GM10266 (cell line): ENCODE results near the gene TSN.

Experiments used
- DNase-seq: peaks from one replicate; pipeline ENCODE4 v3.0.0; 2012; ENCODE audit errors: extremely low spot score
- TF ChIP-seq, protein P1 (sequence below): IDR thresholded peaks from 2 replicates; pipeline ENCODE4 v1.5.1; 2012; ENCODE audit warnings: mild to moderate bottlenecking, low read depth; ENCODE audit not compliant: control insufficient read depth, insufficient read depth; ENCODE audit errors: missing control alignments

The TSN gene

GRCh38 chr2:121791801-121792221 is 36.4 kb downstream of the TSN start:
- TF ChIP-seq, protein P1, sequence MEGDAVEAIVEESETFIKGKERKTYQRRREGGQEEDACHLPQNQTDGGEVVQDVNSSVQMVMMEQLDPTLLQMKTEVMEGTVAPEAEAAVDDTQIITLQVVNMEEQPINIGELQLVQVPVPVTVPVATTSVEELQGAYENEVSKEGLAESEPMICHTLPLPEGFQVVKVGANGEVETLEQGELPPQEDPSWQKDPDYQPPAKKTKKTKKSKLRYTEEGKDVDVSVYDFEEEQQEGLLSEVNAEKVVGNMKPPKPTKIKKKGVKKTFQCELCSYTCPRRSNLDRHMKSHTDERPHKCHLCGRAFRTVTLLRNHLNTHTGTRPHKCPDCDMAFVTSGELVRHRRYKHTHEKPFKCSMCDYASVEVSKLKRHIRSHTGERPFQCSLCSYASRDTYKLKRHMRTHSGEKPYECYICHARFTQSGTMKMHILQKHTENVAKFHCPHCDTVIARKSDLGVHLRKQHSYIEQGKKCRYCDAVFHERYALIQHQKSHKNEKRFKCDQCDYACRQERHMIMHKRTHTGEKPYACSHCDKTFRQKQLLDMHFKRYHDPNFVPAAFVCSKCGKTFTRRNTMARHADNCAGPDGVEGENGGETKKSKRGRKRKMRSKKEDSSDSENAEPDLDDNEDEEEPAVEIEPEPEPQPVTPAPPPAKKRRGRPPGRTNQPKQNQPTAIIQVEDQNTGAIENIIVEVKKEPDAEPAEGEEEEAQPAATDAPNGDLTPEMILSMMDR: no peak
- DNase-seq: no peak

GRCh38 chr2:121793816-121794215 is 38.4 kb downstream of the TSN start:
- TF ChIP-seq, protein P1: no peak
- DNase-seq: no peak

- DNase-seq: no peak
- TF ChIP-seq, protein P1: no peak
These were observed 38.8 kb downstream of the TSN start for GRCh38 chr2:121794233-121794632.

- no peak for DNase-seq
These were observed 40.8 kb downstream of the TSN start for GRCh38 chr2:121796239-121796638.

DNA sequence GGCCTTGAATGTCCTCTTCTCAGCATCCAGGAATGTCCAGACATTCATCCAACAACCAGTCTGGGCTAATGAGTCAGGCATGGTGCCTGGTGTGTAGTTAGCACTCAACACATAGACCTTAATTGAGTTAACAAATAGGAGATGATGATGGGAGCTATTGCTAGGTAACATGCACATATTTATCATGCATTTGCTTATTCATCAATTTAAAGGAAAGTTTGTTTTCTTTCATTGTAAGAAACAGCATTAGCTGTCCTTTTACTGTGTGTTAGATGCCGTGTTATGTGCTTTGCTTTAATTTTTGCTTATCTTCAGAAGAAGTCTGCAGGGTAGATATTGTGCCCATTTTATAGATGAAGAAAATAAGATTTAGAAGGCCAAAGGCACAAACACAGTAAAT is 43.2 kb downstream of the TSN start:
- DNase-seq: no peak
- TF ChIP-seq, protein P1: no peak

More at GRCh38 chr2:121796239-121796638, 40.8 kb downstream of the TSN start:
- TF ChIP-seq, protein P1: no peak

- DNase-seq: no peak
- TF ChIP-seq, protein P1: no peak
These were observed 46.5 kb downstream of the TSN start for GRCh38 chr2:121801916-121802315.

DNA sequence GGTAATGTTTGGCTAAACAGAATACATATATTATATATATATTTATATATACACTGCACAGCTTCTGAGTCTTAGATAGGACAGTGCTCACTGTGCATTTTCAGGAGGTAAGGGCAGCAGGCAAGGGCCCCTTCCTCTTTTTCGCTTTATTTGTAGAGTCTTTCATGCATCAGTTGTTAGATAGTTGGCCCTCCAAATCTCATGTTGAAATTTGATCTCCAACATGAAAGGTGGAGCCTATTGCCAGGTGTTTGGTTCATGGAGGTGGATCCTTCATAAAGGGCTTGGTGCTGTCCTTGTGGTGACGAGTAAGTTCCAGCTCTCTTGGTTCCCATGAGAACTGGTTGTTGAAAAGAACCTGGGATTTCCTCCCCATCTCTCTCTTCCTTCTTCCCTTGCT is 48.1 kb downstream of the TSN start:
- TF ChIP-seq, protein P1: no peak
- DNase-seq: no peak
